DMS153 treated with DMSO at 0.1 percent for 48 hours (cell line): ENCODE results near the gene CXCL13.
"Not testable (repeated sequence)": the region's sequence is repeated elsewhere in the genome, so short reads cannot be mapped to it uniquely, and the experiment has no call there.

Source experiments
- DNase-seq: peaks from one replicate; lab custom pipeline; 2025; ENCODE audit not compliant: unreplicated experiment; lab: John Stamatoyannopoulos, UW

Gene CXCL13

GRCh38 chr4:77653162-77653758, 47.6 kb downstream of the CXCL13 start:
- DNase-seq: no peak

DNA sequence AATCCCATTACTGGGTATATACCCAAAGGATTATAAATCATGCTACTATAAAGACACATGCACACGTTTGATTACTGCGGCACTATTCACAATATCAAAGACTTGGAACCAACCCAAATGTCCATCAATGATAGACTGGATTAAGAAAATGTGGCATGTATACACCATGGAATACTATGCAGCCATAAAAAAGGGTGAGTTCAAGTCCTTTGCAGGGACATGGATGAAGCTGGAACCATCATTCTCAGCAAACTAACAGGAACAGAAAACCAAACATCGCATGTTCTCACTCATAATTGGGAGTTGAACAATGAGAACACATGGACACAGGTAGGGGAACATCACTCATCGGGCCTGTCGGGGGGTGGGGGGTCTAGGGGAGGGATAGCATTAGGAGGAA, 54.7 kb downstream of the CXCL13 start:
- not testable (repeated sequence) for DNase-seq
